ENCODE results near the gene VGLL1.

- no peak for TF ChIP-seq CTCF (IDR thresholded peaks at IDR 0.05; ENCODE audit: low read length)
- TF ChIP-seq EZH2 (optimal IDR thresholded peaks at IDR 0.05; ENCODE audit: low read depth, low read length): no peak
- TF ChIP-seq EZH2phosphoT487 (IDR thresholded peaks at IDR 0.05; ENCODE audit: low read length): no peak
These were observed 2.2 kb upstream of the VGLL1 start for GRCh38 chrX:136529795-136530194.
